ENCODE data around the gene ZNF451. TPM values are rescaled to one million over a fixed set of nuclear protein-coding genes. Genes with fewer than 3 reads are reported as not detected.
"Not testable (repeated sequence)": the region's sequence is repeated elsewhere in the genome, so short reads cannot be mapped to it uniquely, and the experiment has no call there.

Gene ZNF451, protein sequence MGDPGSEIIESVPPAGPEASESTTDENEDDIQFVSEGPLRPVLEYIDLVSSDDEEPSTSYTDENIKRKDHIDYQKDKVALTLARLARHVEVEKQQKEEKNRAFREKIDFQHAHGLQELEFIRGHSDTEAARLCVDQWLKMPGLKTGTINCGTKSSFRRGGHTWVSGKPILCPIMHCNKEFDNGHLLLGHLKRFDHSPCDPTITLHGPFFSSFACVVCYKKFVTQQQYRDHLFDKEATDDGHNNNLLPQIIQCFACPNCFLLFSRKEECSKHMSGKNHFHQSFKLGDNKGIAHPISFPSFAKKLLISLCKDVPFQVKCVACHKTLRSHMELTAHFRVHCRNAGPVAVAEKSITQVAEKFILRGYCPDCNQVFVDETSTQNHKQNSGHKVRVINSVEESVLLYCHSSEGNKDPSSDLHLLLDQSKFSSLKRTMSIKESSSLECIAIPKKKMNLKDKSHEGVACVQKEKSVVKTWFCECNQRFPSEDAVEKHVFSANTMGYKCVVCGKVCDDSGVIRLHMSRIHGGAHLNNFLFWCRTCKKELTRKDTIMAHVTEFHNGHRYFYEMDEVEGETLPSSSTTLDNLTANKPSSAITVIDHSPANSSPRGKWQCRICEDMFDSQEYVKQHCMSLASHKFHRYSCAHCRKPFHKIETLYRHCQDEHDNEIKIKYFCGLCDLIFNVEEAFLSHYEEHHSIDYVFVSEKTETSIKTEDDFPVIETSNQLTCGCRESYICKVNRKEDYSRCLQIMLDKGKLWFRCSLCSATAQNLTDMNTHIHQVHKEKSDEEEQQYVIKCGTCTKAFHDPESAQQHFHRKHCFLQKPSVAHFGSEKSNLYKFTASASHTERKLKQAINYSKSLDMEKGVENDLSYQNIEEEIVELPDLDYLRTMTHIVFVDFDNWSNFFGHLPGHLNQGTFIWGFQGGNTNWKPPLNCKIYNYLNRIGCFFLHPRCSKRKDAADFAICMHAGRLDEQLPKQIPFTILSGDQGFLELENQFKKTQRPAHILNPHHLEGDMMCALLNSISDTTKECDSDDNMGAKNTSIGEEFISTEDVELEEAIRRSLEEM
- 10 to 100 TPM; 55.9 to 56.4 TPM for total RNA-seq

DNA sequence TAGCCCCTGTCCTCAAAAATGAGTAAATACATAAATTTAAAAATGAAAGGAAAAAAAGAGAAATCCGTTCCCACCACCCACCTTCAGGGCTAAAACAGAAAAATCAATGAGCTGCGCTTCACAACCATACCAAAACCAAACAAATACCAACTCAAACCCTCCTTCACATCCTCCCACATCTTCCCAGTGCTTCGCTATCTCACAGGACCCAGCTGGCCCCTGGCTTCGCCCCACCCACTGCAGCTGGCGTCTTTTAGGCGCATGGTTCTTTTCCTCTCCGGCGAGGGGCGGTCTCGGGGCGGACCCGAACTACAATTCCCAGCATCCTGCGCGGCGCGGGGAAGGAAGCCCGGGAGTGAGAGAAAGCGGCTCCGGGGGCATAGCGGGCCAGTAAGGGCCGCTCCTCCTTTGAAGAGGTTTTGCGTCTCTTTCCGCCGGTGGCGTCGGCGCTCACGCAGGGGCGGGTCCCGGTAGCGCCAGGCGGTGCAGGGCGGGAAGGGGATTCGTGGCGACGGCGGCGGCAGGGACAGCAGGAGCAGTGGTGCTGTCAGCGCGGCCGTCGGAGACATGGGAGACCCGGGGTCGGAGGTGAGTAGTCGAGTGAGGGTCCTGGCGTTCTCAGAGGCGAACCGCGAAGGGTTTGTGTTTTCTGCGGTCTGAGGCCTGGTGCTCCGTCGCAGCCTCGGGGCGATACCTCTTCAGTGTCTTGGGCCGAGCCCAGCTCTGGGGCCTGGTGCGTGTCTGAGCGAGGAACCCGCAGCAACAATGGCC lies at the start of gene ZNF451:
Gene ZNF451 (plus strand): TSS at position 502 of the 771 bp plus-strand sequence. CDS start 66 bp downstream, at position 568.
- Mint-ChIP-seq H3K4me1 (peaks cover 35% of the 10 kb centered on the region), H3K9me3 (no peaks in the 10 kb centered on the region), H3K27me3 (no peaks in the 10 kb centered on the region), H3K36me3 (ENCODE audit: low read depth) (peaks cover 25% of the 10 kb centered on the region), H3K4me3 (peak within 1 kb of the TSS; percentile 83), H3K27ac (peak within 1 kb of the TSS; percentile 85)
- POLR2A ChIA-PET = interaction anchor here (0.6 to 1.5 kb wide), 6 partner anchors 8 to 227 kb away, joined by 3 to 7 read pairs (median 4); partner anchors contain the start of genes BAG2, KIAA1586 and PRIM2
- CTCF ChIA-PET = interaction anchor here (0.7 kb wide), 1 partner anchor 183 kb away, joined by 3 read pairs; no protein-coding TSS in a partner anchor
- peak; percentile 98 for DNase-seq

DNA sequence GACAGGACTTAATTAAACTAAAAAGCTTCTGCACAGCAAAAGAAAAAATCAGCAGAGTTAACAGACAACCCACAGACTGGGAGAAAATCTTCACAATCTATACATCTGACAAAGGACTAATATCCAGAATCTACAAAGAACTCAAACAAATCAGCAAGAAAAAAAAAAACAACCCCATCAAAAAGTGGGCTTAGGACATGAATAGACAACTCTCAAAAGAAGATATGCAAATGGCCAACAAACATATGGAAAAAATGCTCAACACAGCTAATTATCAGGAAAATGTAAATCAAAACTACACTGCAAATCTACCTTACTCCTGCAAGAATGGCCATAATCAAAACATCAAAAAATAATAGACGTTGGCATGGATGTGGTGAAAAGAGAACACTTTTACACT lies 45.9 kb upstream of the ZNF451 start:
- H3K4me3 Mint-ChIP-seq, POLR2A ChIA-PET, CTCF ChIA-PET, DNase-seq, H3K27ac Mint-ChIP-seq, H3K9me3 Mint-ChIP-seq: not testable (repeated sequence)
- peaks cover 13% of the 10 kb centered on the region for H3K36me3 Mint-ChIP-seq (ENCODE audit: low read depth)
- H3K4me1 Mint-ChIP-seq = peaks cover 17% of the 10 kb centered on the region
- peaks cover 48% of the 10 kb centered on the region for H3K27me3 Mint-ChIP-seq

DNA sequence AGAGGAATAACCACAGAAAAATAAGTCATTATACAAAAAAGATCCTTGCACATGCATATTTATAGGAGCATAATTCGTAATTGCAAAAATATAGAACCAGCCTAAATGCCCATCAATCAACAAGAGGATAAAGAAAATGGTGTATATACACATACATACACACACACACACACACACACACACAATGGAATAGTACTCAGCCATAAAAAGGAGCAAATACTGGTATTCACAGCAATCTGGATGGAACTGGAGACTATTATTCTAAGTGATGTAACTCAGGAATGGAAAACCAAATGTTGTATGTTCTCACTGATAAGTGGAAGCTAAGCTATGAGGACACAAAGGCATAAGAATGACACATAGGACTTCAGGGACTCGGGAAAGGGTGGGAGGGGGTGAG lies 45.4 kb upstream of the ZNF451 start:
- no peak for DNase-seq
- Mint-ChIP-seq H3K36me3 (ENCODE audit: low read depth) (peaks cover 18% of the 10 kb centered on the region), H3K4me3 (no peak overlapping the region), H3K9me3 (no peaks in the 10 kb centered on the region), H3K4me1 (peaks cover 22% of the 10 kb centered on the region), H3K27ac (no peak overlapping the region), H3K27me3 (peaks cover 45% of the 10 kb centered on the region)
- ChIA-PET CTCF (no interaction called here), POLR2A (interaction anchor here (2.3 kb wide), 1 partner anchor 128 kb away, joined by 6 read pairs; the partner anchor contains the start of gene BAG2)

- CTCF ChIA-PET = interaction anchor here (0.6 to 1.7 kb wide), 6 partner anchors 8 to 270 kb away, joined by 3 to 5 read pairs (median 4); partner anchors contain the start of gene PRIM2
- DNase-seq = peak; percentile 83
Measured at GRCh38 chr6:57046332-57047256, 43.4 kb upstream of the ZNF451 start, which contains the start of gene KIAA1586. Gene KIAA1586, plus strand, starts transcription at chr6:57046693. Its CDS starts 63 bp downstream, at chr6:57046756.

DNA sequence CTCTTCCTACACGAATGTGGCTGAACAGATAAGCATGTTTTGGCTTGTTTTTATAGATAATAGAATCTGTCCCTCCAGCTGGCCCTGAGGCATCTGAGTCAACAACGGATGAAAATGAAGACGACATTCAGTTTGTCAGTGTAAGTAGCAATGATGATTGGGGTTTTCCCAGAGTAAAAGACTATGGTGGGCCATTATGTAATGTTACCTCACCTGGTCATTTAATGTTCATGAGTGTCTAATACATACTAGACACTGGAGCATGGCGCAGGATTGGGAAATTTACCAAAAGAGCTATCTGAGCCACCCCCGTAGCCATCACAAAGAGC lies 42.8 kb upstream of the ZNF451 start:
- H3K36me3 Mint-ChIP-seq (ENCODE audit: low read depth) = peaks cover 37% of the 10 kb centered on the region
- H3K4me3 Mint-ChIP-seq, H3K27ac Mint-ChIP-seq, DNase-seq, CTCF ChIA-PET, H3K9me3 Mint-ChIP-seq, POLR2A ChIA-PET: not testable (repeated sequence)
- peaks cover 30% of the 10 kb centered on the region for H3K27me3 Mint-ChIP-seq
- H3K4me1 Mint-ChIP-seq = peaks cover 29% of the 10 kb centered on the region

More at GRCh38 chr6:57046332-57047256, 43.4 kb upstream of the ZNF451 start, which contains the start of gene KIAA1586:
- H3K27ac Mint-ChIP-seq = peak within 1 kb of the TSS; percentile 80
- H3K4me1 Mint-ChIP-seq = peaks cover 29% of the 10 kb centered on the region
- peaks cover 34% of the 10 kb centered on the region for H3K36me3 Mint-ChIP-seq (ENCODE audit: low read depth)
- H3K4me3 Mint-ChIP-seq = peak within 1 kb of the TSS; percentile 87
- H3K27me3 Mint-ChIP-seq = peaks cover 36% of the 10 kb centered on the region
- not testable (repeated sequence) for H3K9me3 Mint-ChIP-seq
- POLR2A ChIA-PET = interaction anchor here (0.7 to 2.3 kb wide), 5 partner anchors 8 to 267 kb away, joined by 3 to 7 read pairs (median 3); partner anchors contain the start of gene BAG2

- peaks cover 29% of the 10 kb centered on the region for H3K4me1 Mint-ChIP-seq
- DNase-seq, H3K27ac Mint-ChIP-seq, H3K9me3 Mint-ChIP-seq, CTCF ChIA-PET: not testable (repeated sequence)
- H3K36me3 Mint-ChIP-seq (ENCODE audit: low read depth) = peaks cover 40% of the 10 kb centered on the region
- H3K27me3 Mint-ChIP-seq = peaks cover 26% of the 10 kb centered on the region
- POLR2A ChIA-PET = interaction anchor here (0.6 kb wide), 1 partner anchor 220 kb away, joined by 3 read pairs; no protein-coding TSS in a partner anchor
- H3K4me3 Mint-ChIP-seq = peak overlapping the region; percentile 76
Measured at GRCh38 chr6:57047859-57048258, 42.1 kb upstream of the ZNF451 start.

- H3K4me3 Mint-ChIP-seq = peak overlapping the region; percentile 76
- POLR2A ChIA-PET = interaction anchor here (0.6 kb wide), 1 partner anchor 221 kb away, joined by 3 read pairs; no protein-coding TSS in a partner anchor
- peaks cover 47% of the 10 kb centered on the region for H3K36me3 Mint-ChIP-seq (ENCODE audit: low read depth)
- no peak for DNase-seq
- H3K4me1 Mint-ChIP-seq = peaks cover 29% of the 10 kb centered on the region
- peak overlapping the region; percentile 11 for H3K27ac Mint-ChIP-seq
- no peaks in the 10 kb centered on the region for H3K9me3 Mint-ChIP-seq
- CTCF ChIA-PET = no interaction called here
- H3K27me3 Mint-ChIP-seq = peaks cover 21% of the 10 kb centered on the region
Measured at GRCh38 chr6:57048577-57048976, 41.4 kb upstream of the ZNF451 start.

- ChIA-PET CTCF (no interaction called here), POLR2A (no interaction called here)
- H3K27me3 Mint-ChIP-seq = no peaks in the 10 kb centered on the region
- H3K9me3 Mint-ChIP-seq = no peaks in the 10 kb centered on the region
- H3K4me3 Mint-ChIP-seq = no peak overlapping the region
- H3K36me3 Mint-ChIP-seq (ENCODE audit: low read depth) = peaks cover 23% of the 10 kb centered on the region
- DNase-seq = no peak
- no peak overlapping the region for H3K27ac Mint-ChIP-seq
- peaks cover 12% of the 10 kb centered on the region for H3K4me1 Mint-ChIP-seq
Measured at GRCh38 chr6:57063847-57064246, 26.1 kb upstream of the ZNF451 start.

DNA sequence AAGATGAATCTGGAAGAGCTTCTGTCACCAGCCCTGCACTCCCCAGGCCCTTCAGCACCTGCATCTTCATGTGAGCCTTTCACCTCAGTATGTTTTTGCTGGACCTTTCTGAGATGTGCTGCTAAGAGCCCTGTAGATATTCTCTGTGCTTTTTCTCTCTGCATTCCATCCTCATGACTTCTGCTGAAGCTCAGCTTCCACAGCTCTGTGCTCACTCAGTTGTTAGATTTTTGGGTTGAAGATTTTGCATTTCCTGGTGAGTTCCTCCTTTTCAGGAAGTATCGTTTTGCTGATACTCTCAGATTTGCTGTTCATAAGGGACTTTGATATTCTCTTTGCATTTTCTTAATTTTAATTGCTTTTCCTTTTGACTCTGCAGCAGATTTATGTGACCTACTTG lies 25.2 kb upstream of the ZNF451 start:
- Mint-ChIP-seq H3K27me3 (no peaks in the 10 kb centered on the region), H3K4me3 (no peak overlapping the region), H3K9me3 (no peaks in the 10 kb centered on the region), H3K36me3 (ENCODE audit: low read depth) (peaks cover 24% of the 10 kb centered on the region), H3K27ac (no peak overlapping the region), H3K4me1 (peaks cover 12% of the 10 kb centered on the region)
- ChIA-PET CTCF (no interaction called here), POLR2A (interaction anchor here (0.9 kb wide), 1 partner anchor 74 kb away, joined by 3 read pairs; no protein-coding TSS in a partner anchor)
- DNase-seq = no peak

- ChIA-PET CTCF (no interaction called here), POLR2A (no interaction called here)
- peaks cover 12% of the 10 kb centered on the region for H3K4me1 Mint-ChIP-seq
- DNase-seq = no peak
- peaks cover 16% of the 10 kb centered on the region for H3K36me3 Mint-ChIP-seq (ENCODE audit: low read depth)
- no peak overlapping the region for H3K4me3 Mint-ChIP-seq
- H3K27me3 Mint-ChIP-seq = no peaks in the 10 kb centered on the region
- no peaks in the 10 kb centered on the region for H3K9me3 Mint-ChIP-seq
- no peak overlapping the region for H3K27ac Mint-ChIP-seq
Measured at GRCh38 chr6:57068061-57068460, 21.9 kb upstream of the ZNF451 start.

DNA sequence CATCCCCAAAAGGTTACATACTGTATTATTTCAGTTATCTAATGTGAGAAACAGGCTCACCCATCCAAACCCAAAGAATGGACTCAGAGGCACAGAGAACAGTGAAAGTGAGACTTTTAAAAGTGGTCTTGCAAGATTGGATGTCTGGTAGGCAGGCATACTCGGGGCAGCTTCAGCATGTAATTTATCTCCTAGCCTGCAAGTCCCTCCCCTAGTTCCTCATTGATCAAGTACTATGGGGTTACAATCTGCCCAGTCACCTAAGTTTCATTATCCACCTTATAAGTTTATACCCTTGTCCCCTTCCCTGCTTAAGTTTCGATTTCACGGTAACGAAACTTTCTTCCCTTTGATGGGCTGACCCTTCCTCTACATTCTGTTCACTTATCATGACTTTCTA lies 20.8 kb upstream of the ZNF451 start:
- H3K4me3 Mint-ChIP-seq = no peak overlapping the region
- peaks cover 18% of the 10 kb centered on the region for H3K36me3 Mint-ChIP-seq (ENCODE audit: low read depth)
- CTCF ChIA-PET = no interaction called here

More for the DNA sequence above, 20.8 kb upstream of the ZNF451 start:
- DNase-seq = no peak
- Mint-ChIP-seq H3K27me3 (no peaks in the 10 kb centered on the region), H3K9me3 (no peaks in the 10 kb centered on the region), H3K27ac (no peak overlapping the region), H3K4me1 (peaks cover 12% of the 10 kb centered on the region)
- POLR2A ChIA-PET = no interaction called here
